KBM-7 (cell line): ENCODE results near the gene GABBR2.

ENCODE experiments used
- DNase-seq: peaks from one replicate; pipeline ENCODE4 v3.0.0-alpha.2; 2015
- in situ Hi-C: fragments of 300-500 bp; cut with MboI; formaldehyde crosslinking; loops from 2 replicates; pipeline ENCODE4 v1.14.3; 2020; ENCODE audit warnings: low sequenced_read_pairs, low pct_unique_long_range_greater_than_20kb, mixed read lengths

The GABBR2 gene

DNA sequence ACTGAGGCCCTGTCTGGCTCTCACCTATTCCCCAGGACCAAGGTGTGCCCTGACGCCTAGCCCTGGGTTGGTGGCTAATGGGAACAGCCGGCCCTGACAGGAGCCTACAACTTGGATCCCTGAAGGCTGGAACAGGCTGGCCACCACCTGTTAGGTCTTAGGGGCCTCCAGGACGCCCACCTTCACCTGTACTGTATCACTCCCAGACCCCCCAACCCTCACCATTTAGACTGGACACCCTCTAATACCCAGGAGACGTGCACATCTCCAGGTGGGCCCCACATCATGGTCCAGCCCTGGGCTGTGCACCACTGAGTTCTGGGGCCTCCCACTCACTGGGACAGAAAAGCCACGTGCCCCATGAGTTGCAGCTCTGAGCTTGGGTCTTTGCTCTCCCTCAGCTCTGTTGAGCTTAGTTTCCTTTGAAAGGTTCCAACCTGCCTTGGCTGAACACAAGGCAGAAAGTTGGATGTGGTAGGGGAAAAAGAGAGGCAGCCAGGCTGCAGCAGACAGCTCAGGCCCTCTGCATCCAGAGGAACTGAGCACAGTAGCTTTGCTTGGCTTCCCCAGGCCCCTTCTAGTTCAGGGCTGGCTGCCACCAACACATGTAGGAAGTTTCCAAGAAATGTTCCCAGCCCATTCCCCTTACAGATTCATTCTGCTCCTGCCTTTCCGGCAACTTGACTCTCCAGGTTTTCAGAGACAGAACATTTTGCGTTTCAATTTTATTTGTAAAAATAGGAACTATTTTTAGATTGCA lies 336.5 kb downstream of the GABBR2 start:
- in situ Hi-C loops: no loop called here
- DNase-seq: no peak

GRCh38 chr9:98370976-98371315 lies 337.8 kb downstream of the GABBR2 start:
- in situ Hi-C loops: no loop called here
- no peak for DNase-seq

- in situ Hi-C loops: no loop called here
- DNase-seq: no peak
Observed at GRCh38 chr9:98370300-98370975, 338.3 kb downstream of the GABBR2 start.

DNA sequence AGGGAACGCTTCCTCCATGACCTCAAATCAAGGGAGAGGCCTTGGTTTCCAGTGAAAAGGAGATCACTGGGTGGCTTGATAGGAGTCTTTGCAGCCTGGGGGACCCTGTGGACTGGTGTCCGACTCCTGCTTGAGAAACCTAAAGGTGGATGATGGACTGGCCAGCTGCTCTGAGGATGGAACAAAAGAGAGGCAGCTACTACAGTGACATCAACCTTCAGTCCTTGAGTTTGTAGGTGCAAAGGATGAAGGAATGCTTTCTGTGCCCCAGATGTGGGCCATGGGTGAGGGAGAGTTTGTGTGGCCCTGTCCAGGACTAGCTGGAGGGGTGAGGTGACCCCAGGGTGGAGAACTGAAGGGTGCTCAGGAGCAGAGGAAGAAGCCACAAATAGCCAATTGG lies 338.8 kb downstream of the GABBR2 start:
- DNase-seq: no peak
- in situ Hi-C loops: no loop called here

- DNase-seq: no peak
- in situ Hi-C loops: no loop called here
Observed at GRCh38 chr9:98369471-98369870, 339.3 kb downstream of the GABBR2 start.

DNA sequence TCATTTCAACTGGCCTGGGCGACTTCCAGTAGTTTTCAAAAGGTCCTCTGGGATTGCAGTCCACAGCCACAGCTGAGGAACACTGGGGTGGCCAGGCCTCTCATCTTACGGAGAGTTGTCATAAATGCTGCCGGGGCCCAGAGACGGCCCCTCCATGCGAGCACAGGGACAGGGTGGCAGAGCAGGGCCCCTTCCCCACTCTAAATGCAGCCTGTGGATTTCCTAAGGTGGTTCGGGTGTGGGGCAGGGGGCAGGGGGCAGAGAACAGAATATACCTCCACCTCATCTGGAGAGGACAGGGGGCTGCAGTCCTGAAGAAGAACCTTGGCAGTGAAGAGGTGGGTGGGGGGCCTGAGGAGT lies 339.7 kb downstream of the GABBR2 start:
- in situ Hi-C loops: no loop called here
- no peak for DNase-seq

DNA sequence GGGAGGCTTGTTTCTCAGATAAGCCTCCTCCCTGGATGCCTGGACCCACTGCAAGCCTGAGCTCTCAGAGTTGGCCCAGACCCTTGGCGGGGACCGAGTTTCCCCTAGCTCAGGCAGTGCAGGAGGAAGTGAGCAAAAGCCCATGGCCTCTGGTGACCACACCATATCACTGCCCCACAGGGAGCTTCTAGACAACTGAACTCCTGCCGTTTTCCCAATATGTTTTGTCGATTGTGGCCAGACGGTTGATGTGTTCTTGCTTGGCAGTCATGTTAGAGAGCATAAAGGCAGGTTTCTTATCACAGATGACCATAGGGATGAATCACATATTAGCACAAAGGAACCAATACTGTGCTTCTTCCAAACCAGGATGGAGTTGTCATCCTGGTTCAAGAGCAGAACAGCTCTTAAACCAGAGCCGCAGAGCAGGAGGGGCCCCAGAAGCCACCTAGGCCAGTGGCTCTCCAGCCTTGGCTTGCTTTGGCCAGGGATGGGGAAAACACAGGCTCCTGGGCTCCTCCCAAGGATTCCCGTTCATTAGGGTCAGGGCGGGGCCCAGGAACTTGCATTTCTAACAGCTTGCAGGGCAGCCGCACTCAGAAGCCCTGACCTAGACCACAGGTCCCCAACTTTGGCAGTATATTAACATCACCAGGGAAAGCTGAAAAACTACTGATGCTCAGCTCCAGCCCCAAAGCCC lies 340.2 kb downstream of the GABBR2 start:
- in situ Hi-C loops: no loop called here
- DNase-seq: no peak

- in situ Hi-C loops: no loop called here
Observed at GRCh38 chr9:98367923-98368322, 340.8 kb downstream of the GABBR2 start.

DNA sequence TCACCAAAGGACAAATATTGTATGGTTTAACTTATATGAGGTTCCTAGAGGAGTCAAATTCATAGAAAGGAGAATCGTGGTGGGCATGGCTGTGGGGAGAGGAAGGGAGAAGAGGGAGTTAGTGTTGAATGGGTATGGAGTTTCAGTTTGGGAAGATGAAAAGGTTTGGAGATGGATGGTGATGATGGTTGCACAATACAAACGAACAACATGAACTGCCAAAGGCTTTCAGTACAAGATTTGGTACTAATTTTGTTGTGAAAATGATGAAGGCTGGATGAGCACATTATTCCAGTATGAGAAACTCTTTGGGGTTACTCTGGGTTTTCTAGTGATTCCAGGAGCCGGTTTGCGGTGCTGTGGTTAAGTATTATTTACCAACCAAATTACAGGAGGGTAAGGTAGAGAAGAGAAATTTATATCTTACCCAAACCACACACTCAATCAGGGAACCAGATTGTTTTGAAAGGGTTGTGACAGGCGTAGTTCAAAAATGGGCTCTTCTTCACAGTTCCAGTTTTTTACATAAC lies 341.3 kb downstream of the GABBR2 start:
- DNase-seq: no peak
- in situ Hi-C loops: no loop called here

More at GRCh38 chr9:98367923-98368322, 340.8 kb downstream of the GABBR2 start:
- no peak for DNase-seq

- in situ Hi-C loops: no loop called here
- DNase-seq: no peak
Observed at GRCh38 chr9:98365781-98366180, 343.0 kb downstream of the GABBR2 start.

- in situ Hi-C loops: no loop called here
Observed at GRCh38 chr9:98365227-98365669, 343.5 kb downstream of the GABBR2 start.

DNA sequence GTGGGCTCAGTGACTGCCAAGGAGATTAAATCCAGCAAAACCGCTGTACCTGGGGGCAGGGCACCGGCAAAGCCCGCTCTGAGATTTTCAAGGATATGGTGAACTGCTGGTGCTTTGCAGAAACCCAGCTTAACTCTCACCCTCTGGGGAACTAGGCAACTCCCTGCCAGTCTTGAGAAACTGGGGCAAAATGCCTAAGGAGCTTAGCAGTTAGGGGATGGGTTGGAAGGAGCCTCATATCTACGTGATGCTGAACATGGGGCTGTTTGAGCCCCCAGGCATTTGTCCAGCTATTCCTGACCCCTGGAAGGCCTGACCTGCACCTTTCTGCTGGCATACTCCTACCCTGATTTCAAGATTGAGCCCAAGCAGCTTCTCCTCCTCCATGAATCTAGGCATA lies 344.6 kb downstream of the GABBR2 start:
- in situ Hi-C loops: no loop called here
- DNase-seq: no peak

More at GRCh38 chr9:98365227-98365669, 343.5 kb downstream of the GABBR2 start:
- DNase-seq: peak; percentile 65

- in situ Hi-C loops: no loop called here
- no peak for DNase-seq
Observed at GRCh38 chr9:98363644-98364043, 345.1 kb downstream of the GABBR2 start.

- DNase-seq: no peak
- in situ Hi-C loops: no loop called here
Observed at GRCh38 chr9:98362624-98363252, 346.0 kb downstream of the GABBR2 start.

GRCh38 chr9:98361645-98362044 lies 347.1 kb downstream of the GABBR2 start:
- no peak for DNase-seq
- in situ Hi-C loops: no loop called here

DNA sequence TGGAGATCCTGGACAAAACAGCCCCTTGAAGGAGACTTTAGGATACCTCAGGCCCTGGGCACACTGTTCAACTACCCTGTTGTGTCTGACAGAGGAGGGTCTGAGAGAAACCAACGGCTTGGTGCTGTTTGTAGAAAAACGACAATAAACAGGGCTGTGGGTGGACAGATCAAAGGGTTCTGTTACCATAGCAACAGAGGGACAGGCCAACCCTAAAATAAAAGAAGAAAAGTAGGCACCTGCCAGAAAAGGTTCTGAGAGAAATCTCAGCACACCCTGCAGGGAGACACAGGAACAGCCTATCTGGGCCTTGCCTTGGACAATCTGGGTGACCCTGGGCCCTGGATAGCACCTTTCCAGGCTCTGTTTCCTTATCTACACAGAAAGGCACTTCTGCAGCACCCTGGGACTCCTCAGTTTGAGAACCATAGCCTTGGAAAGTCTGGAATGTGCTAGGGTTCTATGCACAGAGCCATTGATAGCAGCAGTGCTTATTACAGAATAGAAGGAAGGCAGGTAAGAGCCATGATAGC lies 348.5 kb downstream of the GABBR2 start:
- in situ Hi-C loops: no loop called here
- DNase-seq: no peak

GRCh38 chr9:98359569-98359968 lies 349.2 kb downstream of the GABBR2 start:
- no peak for DNase-seq
- in situ Hi-C loops: no loop called here

- in situ Hi-C loops: no loop called here
- no peak for DNase-seq
Observed at GRCh38 chr9:98357921-98358535, 350.7 kb downstream of the GABBR2 start.
